ENCODE data around the gene COASY.
A peak's percentile ranks its signal among the peaks of the same experiment; 100 is the strongest.

The COASY gene

GRCh38 chr17:42574463-42574862, 12.5 kb downstream of the COASY start:
- TF ChIP-seq ARNTL (CRISPR knock-in tag; IDR thresholded peaks at IDR 0.05; ENCODE audit: borderline replicate concordance, low read depth) (no peak), ZFP3 (CRISPR knock-in tag; IDR thresholded peaks at IDR 0.05) (no peak), CSDC2 (CRISPR knock-in tag; IDR thresholded peaks at IDR 0.05) (no peak), PPARA (CRISPR knock-in tag; IDR thresholded peaks at IDR 0.05; ENCODE audit: borderline replicate concordance) (no peak), ISL1 (CRISPR knock-in tag; IDR thresholded peaks at IDR 0.05) (no peak), ZC3H10 (CRISPR knock-in tag; IDR thresholded peaks at IDR 0.05) (no peak)
- ATAC-seq, result no peak

GRCh38 chr17:42577140-42577531, 15.2 kb downstream of the COASY start:
- TF ChIP-seq ZNF8 (CRISPR knock-in tag; IDR thresholded peaks at IDR 0.05), result no peak
- TF ChIP-seq TOX (CRISPR knock-in tag; IDR thresholded peaks at IDR 0.05; ENCODE audit: borderline replicate concordance), result no peak
- no peak for TF ChIP-seq ZNF565 (CRISPR knock-in tag; conservative IDR thresholded peaks at IDR 0.05; ENCODE audit: low read depth)
- TF ChIP-seq ZFP3 (CRISPR knock-in tag; IDR thresholded peaks at IDR 0.05), result no peak
- no peak for TF ChIP-seq ZC3H10 (CRISPR knock-in tag; IDR thresholded peaks at IDR 0.05)
- TF ChIP-seq POU6F1 (CRISPR knock-in tag; IDR thresholded peaks at IDR 0.05; ENCODE audit: borderline replicate concordance, low read depth), result no peak
- TF ChIP-seq BACH2 (CRISPR knock-in tag; IDR thresholded peaks at IDR 0.05; ENCODE audit: borderline replicate concordance), result no peak
- no peak for TF ChIP-seq ARNTL (CRISPR knock-in tag; IDR thresholded peaks at IDR 0.05; ENCODE audit: borderline replicate concordance, low read depth)
- TF ChIP-seq ESRRG (CRISPR knock-in tag; IDR thresholded peaks at IDR 0.05), result no peak
- no peak for TF ChIP-seq TSHZ2 (CRISPR knock-in tag; IDR thresholded peaks at IDR 0.05)
- TF ChIP-seq CSRNP3 (CRISPR knock-in tag; IDR thresholded peaks at IDR 0.05), result no peak
- TF ChIP-seq OSR1 (CRISPR knock-in tag; IDR thresholded peaks at IDR 0.05), result no peak
- no peak for TF ChIP-seq PPARA (CRISPR knock-in tag; IDR thresholded peaks at IDR 0.05; ENCODE audit: borderline replicate concordance)
- no peak for TF ChIP-seq RARB (CRISPR knock-in tag; IDR thresholded peaks at IDR 0.05)
- ATAC-seq, result peak; percentile 37

- peak; percentile 92 for ATAC-seq
- TF ChIP-seq CSDC2 (CRISPR knock-in tag; IDR thresholded peaks at IDR 0.05), result no peak
- TF ChIP-seq POU6F1 (CRISPR knock-in tag; IDR thresholded peaks at IDR 0.05; ENCODE audit: borderline replicate concordance, low read depth), result no peak
- no peak for TF ChIP-seq ARNTL (CRISPR knock-in tag; IDR thresholded peaks at IDR 0.05; ENCODE audit: borderline replicate concordance, low read depth)
- TF ChIP-seq ZC3H10 (CRISPR knock-in tag; IDR thresholded peaks at IDR 0.05), result no peak
- TF ChIP-seq ZNF565 (CRISPR knock-in tag; conservative IDR thresholded peaks at IDR 0.05; ENCODE audit: low read depth), result no peak
- TF ChIP-seq GLIS3 (CRISPR knock-in tag; IDR thresholded peaks at IDR 0.05), result no peak
- TF ChIP-seq TSHZ2 (CRISPR knock-in tag; IDR thresholded peaks at IDR 0.05), result no peak
- TF ChIP-seq ZFP3 (CRISPR knock-in tag; IDR thresholded peaks at IDR 0.05), result no peak
- no peak for TF ChIP-seq ZFP30 (CRISPR knock-in tag; IDR thresholded peaks at IDR 0.05)
- no peak for TF ChIP-seq PATZ1 (CRISPR knock-in tag; IDR thresholded peaks at IDR 0.05; ENCODE audit: borderline replicate concordance)
Observed at GRCh38 chr17:42577532-42578281, 15.8 kb downstream of the COASY start, which contains the start of gene PSMC3IP. Gene PSMC3IP (minus strand): TSS chr17:42577729. CDS start chr17:42577686, 43 bp downstream.

Measured in SK-N-SH treated with all-trans-retinoic acid at 6 μM for 48 hours (cell line).